ENCODE data around the gene ISM1. TPM values are rescaled to one million over a fixed set of nuclear protein-coding genes. Genes with fewer than 3 reads are reported as not detected.

The ISM1 gene
- total and polyA plus RNA-seq, 2 of the 13 experiments (the other 11 are each of a cell fraction or from before 2014, with no cell fraction given), result 0.40 to 1.4 TPM

GRCh38 chr20:13263451-13263850, 42.4 kb downstream of the ISM1 start:
- Histone ChIP-seq H3K4me3 (replicated peaks in 1 of 3; ENCODE audit: insufficient read depth in 1 of 3, low read depth in 2 of 3, low read length in 3 of 3) (no peak overlapping the region), H3K27me3 (ENCODE audit: control insufficient read depth in 1 of 2, insufficient read depth in 2 of 2, low read length in 2 of 2) (no peaks in the 10 kb centered on the region), H3K4me2 (ENCODE audit: low read depth, low read length) (no peak overlapping the region), H4K20me1 (ENCODE audit: insufficient read depth, low read length) (no peaks in the 10 kb centered on the region), H3K27ac (ENCODE audit: extremely low read length, insufficient read depth, low read length) (no peak overlapping the region), H3K9me3 (ENCODE audit: low read length) (no peaks in the 10 kb centered on the region), H3K4me1 (ENCODE audit: insufficient read depth, low read length) (peaks cover 32% of the 10 kb centered on the region), H3K36me3 (replicated peaks in 1 of 2; ENCODE audit: control insufficient read depth in 1 of 2, insufficient read depth in 2 of 2, low read length in 2 of 2) (no peaks in the 10 kb centered on the region), H3K79me2 (ENCODE audit: insufficient read depth, low read length) (no peaks in the 10 kb centered on the region), H2AFZ (ENCODE audit: low read length) (no peak overlapping the region), H3K9ac (ENCODE audit: insufficient read depth, low read depth, low read length) (no peak overlapping the region)
- in situ Hi-C loops (cut with HindIII; ENCODE audit: extremely low pct_ligation_motif_present, low pct_unique_long_range_greater_than_20kb), result no loop called here
- no peak for FAIRE-seq
- TF ChIP-seq SRSF4 (IDR thresholded peaks at IDR 0.05; ENCODE audit: low read depth, low read length, poor library complexity, severe bottlenecking), result no peak
- TF ChIP-seq NR2F1 (CRISPR knock-in tag; IDR thresholded peaks at IDR 0.05), result no peak
- TF ChIP-seq ZMYM4 (CRISPR knock-in tag; IDR thresholded peaks at IDR 0.05), result no peak
- no peak for TF ChIP-seq ATF2 (CRISPR knock-in tag; IDR thresholded peaks at IDR 0.05)
- no peak for TF ChIP-seq KAT8 (CRISPR knock-in tag; IDR thresholded peaks at IDR 0.05)
- TF ChIP-seq BRF2 (CRISPR knock-in tag; IDR thresholded peaks at IDR 0.05), result no peak
- TF ChIP-seq ZNF503 (CRISPR knock-in tag; IDR thresholded peaks at IDR 0.05), result no peak
- no peak for TF ChIP-seq ZBTB20 (CRISPR knock-in tag; IDR thresholded peaks at IDR 0.05; ENCODE audit: borderline replicate concordance, low read depth)
- TF ChIP-seq TCF12 (IDR thresholded peaks at IDR 0.05), result no peak
- TF ChIP-seq TCF12 (CRISPR knock-in tag; IDR thresholded peaks at IDR 0.05), result no peak
- no peak for TF ChIP-seq ZSCAN29 (CRISPR knock-in tag; conservative IDR thresholded peaks at IDR 0.05)
- TF ChIP-seq ZNF451 (CRISPR knock-in tag; IDR thresholded peaks at IDR 0.05), result no peak
- no peak for TF ChIP-seq ZNF333 (CRISPR knock-in tag; IDR thresholded peaks at IDR 0.05; ENCODE audit: borderline replicate concordance)
- TF ChIP-seq ZFP62 (CRISPR knock-in tag; IDR thresholded peaks at IDR 0.05), result no peak
- no peak for TF ChIP-seq ZNF557 (CRISPR knock-in tag; IDR thresholded peaks at IDR 0.05)
- TF ChIP-seq ZGPAT (CRISPR knock-in tag; IDR thresholded peaks at IDR 0.05), result no peak
- TF ChIP-seq HMGA1 (CRISPR knock-in tag; conservative IDR thresholded peaks at IDR 0.05), result no peak
- ATAC-seq, result no peak
- ChIA-PET POLR2A (no interaction called here), CTCF (ENCODE audit: low intra/inter-chr PET ratio, low total read pairs) (no interaction called here)
- no TSS peak for BruUV-seq (replicated peaks)
- intact Hi-C loops (cut with micrococcal nuclease; ENCODE audit: unreplicated experiment), result loop anchor here (2.0 to 5.0 kb wide), 2 partner anchors 95 to 284 kb away; no protein-coding TSS in a partner anchor
- no peak for DNase-seq (ENCODE audit: low spot score)
- 81% methylated on average over 5 of the region's 5 CpGs for WGBS (ENCODE audit: low lambda C conversion rate)

Data from HepG2 (cell line).